ENCODE data around the gene HSPA4. TPM values are rescaled to one million over a fixed set of nuclear protein-coding genes. Genes with fewer than 3 reads are reported as not detected.

Gene HSPA4
- total RNA-seq, 1 experiment from 2014 or later, result 237 TPM

DNA sequence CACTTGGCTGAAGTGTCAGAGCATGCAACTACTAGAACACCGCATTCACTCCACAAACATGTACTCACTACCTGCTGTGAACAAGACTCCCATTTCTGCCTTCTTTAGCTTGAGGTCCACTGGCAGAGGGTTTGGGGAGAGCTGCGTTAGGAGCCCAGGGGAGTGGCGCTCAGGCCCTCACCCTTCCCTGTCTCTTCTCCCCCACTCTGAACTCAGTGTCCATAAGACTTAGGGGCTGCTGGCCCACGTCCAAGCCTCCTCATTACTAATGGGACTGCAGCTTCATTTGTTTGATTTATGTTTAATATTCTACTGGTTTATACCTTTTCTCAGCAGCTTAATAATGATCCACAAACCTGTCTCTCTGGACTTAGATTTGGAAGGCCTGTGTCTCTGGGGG, 70.9 kb downstream of the HSPA4 start:
- H3K27ac Mint-ChIP-seq (ENCODE audit: unreplicated experiment), result no peak overlapping the region
- H3K36me3 ChIP-seq (ENCODE audit: control insufficient read depth, insufficient read depth, low read length), result no peaks in the 10 kb centered on the region
- H3K27me3 ChIP-seq (replicated peaks; ENCODE audit: control insufficient read depth, insufficient read depth, low read length), result no peaks in the 10 kb centered on the region
- ChIA-PET CTCF (no interaction called here), POLR2A (no interaction called here)
- no TSS peak for BruUV-seq (replicated peaks)
- no peaks in the 10 kb centered on the region for H3K9me3 Mint-ChIP-seq (ENCODE audit: unreplicated experiment)
- H3K4me1 ChIP-seq, result no peaks in the 10 kb centered on the region
- H3K27me3 Mint-ChIP-seq (ENCODE audit: insufficient read depth, unreplicated experiment), result peaks cover 2% of the 10 kb centered on the region
- H3K4me1 Mint-ChIP-seq (ENCODE audit: low read depth, unreplicated experiment), result no peaks in the 10 kb centered on the region
- H3K4me3 Mint-ChIP-seq (ENCODE audit: unreplicated experiment), result no peak overlapping the region
- TF ChIP-seq, protein P1, sequence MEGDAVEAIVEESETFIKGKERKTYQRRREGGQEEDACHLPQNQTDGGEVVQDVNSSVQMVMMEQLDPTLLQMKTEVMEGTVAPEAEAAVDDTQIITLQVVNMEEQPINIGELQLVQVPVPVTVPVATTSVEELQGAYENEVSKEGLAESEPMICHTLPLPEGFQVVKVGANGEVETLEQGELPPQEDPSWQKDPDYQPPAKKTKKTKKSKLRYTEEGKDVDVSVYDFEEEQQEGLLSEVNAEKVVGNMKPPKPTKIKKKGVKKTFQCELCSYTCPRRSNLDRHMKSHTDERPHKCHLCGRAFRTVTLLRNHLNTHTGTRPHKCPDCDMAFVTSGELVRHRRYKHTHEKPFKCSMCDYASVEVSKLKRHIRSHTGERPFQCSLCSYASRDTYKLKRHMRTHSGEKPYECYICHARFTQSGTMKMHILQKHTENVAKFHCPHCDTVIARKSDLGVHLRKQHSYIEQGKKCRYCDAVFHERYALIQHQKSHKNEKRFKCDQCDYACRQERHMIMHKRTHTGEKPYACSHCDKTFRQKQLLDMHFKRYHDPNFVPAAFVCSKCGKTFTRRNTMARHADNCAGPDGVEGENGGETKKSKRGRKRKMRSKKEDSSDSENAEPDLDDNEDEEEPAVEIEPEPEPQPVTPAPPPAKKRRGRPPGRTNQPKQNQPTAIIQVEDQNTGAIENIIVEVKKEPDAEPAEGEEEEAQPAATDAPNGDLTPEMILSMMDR (IDR thresholded peaks at IDR 0.05; ENCODE audit: insufficient read depth in 1 of 2, low read depth in 1 of 2, low read length in 1 of 2, severe bottlenecking in 1 of 2, unreplicated experiment in 1 of 2), result no peak
- H3K9me3 ChIP-seq, result no peaks in the 10 kb centered on the region
- no peak overlapping the region for H3K4me3 ChIP-seq (ENCODE audit: low read depth, low read length)
- intact Hi-C loops (cut with micrococcal nuclease; ENCODE audit: unreplicated experiment), result no loop called here
- no peaks in the 10 kb centered on the region for H3K36me3 Mint-ChIP-seq (ENCODE audit: insufficient read depth, unreplicated experiment)
- no peak for DNase-seq

DNA sequence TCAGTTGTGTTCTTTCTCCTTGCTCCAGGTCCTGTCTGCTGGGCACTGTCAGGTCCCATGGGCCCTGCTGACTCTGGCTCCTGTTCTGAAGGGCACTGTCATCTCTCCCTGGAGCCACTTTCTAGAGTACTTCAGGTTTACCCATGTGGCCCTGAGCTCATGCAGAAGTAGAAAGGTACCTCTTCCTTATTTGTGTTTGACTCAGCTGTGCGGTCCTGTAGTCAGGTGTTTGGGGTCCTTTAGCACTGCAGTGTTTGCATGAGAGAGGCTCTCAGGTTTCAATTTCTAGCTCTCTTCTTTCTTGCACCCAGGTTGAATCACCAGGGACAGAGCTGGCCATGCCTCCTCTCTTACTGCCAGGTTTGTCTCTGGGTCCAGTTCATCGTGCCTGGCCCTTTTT, 71.5 kb downstream of the HSPA4 start:
- H3K27ac Mint-ChIP-seq (ENCODE audit: unreplicated experiment), result no peak overlapping the region

DNA sequence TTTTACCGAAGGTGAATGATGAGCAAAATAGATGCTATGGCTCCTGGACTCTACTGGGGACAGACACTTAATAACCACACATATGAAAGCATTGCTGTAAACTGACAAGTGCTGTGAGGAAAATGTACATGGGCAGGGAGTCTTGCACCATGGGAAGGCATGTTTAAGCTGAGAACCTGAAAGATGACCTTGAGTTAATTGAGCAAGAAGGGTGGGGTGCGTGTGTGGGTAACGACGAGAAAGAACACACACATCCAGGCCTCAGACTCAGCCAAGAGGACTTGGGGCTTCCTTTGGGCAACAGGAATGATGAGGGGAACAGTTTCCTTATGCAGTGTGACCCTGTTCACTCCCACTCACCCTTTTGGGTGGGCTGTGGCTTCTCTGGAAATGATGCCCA, 73.1 kb downstream of the HSPA4 start:
- BruUV-seq (replicated peaks), result no TSS peak

More for the DNA sequence above, 71.5 kb downstream of the HSPA4 start:
- no peak for DNase-seq
- no peak overlapping the region for H3K4me3 ChIP-seq (ENCODE audit: low read depth, low read length)
- H3K9me3 ChIP-seq, result no peaks in the 10 kb centered on the region
- BruUV-seq (replicated peaks), result no TSS peak
- intact Hi-C loops (cut with micrococcal nuclease; ENCODE audit: unreplicated experiment), result no loop called here
- Mint-ChIP-seq H3K36me3 (ENCODE audit: insufficient read depth, unreplicated experiment) (no peaks in the 10 kb centered on the region), H3K9me3 (ENCODE audit: unreplicated experiment) (no peaks in the 10 kb centered on the region), H3K4me3 (ENCODE audit: unreplicated experiment) (no peak overlapping the region), H3K27me3 (ENCODE audit: insufficient read depth, unreplicated experiment) (peaks cover 4% of the 10 kb centered on the region), H3K4me1 (ENCODE audit: low read depth, unreplicated experiment) (no peaks in the 10 kb centered on the region)
- TF ChIP-seq, protein P1 (IDR thresholded peaks at IDR 0.05; ENCODE audit: insufficient read depth in 1 of 2, low read depth in 1 of 2, low read length in 1 of 2, severe bottlenecking in 1 of 2, unreplicated experiment in 1 of 2), result no peak
- ChIA-PET CTCF (no interaction called here), POLR2A (no interaction called here)
- no peaks in the 10 kb centered on the region for H3K36me3 ChIP-seq (ENCODE audit: control insufficient read depth, insufficient read depth, low read length)
- H3K4me1 ChIP-seq, result no peaks in the 10 kb centered on the region
- H3K27me3 ChIP-seq (replicated peaks; ENCODE audit: control insufficient read depth, insufficient read depth, low read length), result no peaks in the 10 kb centered on the region; the same call in 1 of the 2 replicates

More for the DNA sequence above, 73.1 kb downstream of the HSPA4 start:
- H3K27me3 ChIP-seq (replicated peaks; ENCODE audit: control insufficient read depth, insufficient read depth, low read length), result no peaks in the 10 kb centered on the region; the same call in 1 of the 2 replicates
- ChIA-PET CTCF (no interaction called here), POLR2A (no interaction called here)
- H3K27me3 Mint-ChIP-seq (ENCODE audit: insufficient read depth, unreplicated experiment), result peaks cover 6% of the 10 kb centered on the region
- TF ChIP-seq, protein P1 (IDR thresholded peaks at IDR 0.05; ENCODE audit: insufficient read depth in 1 of 2, low read depth in 1 of 2, low read length in 1 of 2, severe bottlenecking in 1 of 2, unreplicated experiment in 1 of 2), result no peak
- H3K36me3 ChIP-seq (ENCODE audit: control insufficient read depth, insufficient read depth, low read length), result no peaks in the 10 kb centered on the region
- intact Hi-C loops (cut with micrococcal nuclease; ENCODE audit: unreplicated experiment), result no loop called here
- DNase-seq, result no peak
- no peak overlapping the region for H3K4me3 Mint-ChIP-seq (ENCODE audit: unreplicated experiment)
- H3K4me3 ChIP-seq (ENCODE audit: low read depth, low read length), result no peak overlapping the region
- no peaks in the 10 kb centered on the region for H3K4me1 Mint-ChIP-seq (ENCODE audit: low read depth, unreplicated experiment)
- H3K36me3 Mint-ChIP-seq (ENCODE audit: insufficient read depth, unreplicated experiment), result no peaks in the 10 kb centered on the region
- no peaks in the 10 kb centered on the region for H3K9me3 ChIP-seq
- no peak overlapping the region for H3K27ac Mint-ChIP-seq (ENCODE audit: unreplicated experiment)
- H3K4me1 ChIP-seq, result no peaks in the 10 kb centered on the region
- H3K9me3 Mint-ChIP-seq (ENCODE audit: unreplicated experiment), result no peaks in the 10 kb centered on the region

Measured in Caco-2 (cell line).